SK-N-SH (cell line): Measurements from ENCODE around the gene FOXP1. TPM values are rescaled to one million over a fixed set of nuclear protein-coding genes. Genes with fewer than 3 reads are reported as not detected.

Source experiments
- CTCF ChIA-PET: fragments of 300-600, 350-600 bp; formaldehyde crosslinking; extraction: SDS; loops from one replicate; lab custom pipeline; 2021; lab: Yijun Ruan, JAX
- POLR2A ChIA-PET: fragments of 350-600 bp; sonication (Branson Sonifier 250); formaldehyde crosslinking; extraction: SDS; loops from one replicate; lab custom pipeline; 2020; ENCODE audit warnings: antibody characterized with exemption, inconsistent platforms; lab: Yijun Ruan, JAX
- DNase-seq: peaks from one replicate; pipeline ENCODE4 v3.0.0; 2012
- H2AFZ ChIP-seq: fragments of 200-600 bp; sonication (generic); 2 replicates; pipeline ENCODE4 v1.8.1; 2016; ENCODE audit warnings: antibody characterized with exemption, mild to moderate bottlenecking, low read depth
- H3F3A ChIP-seq: fragments of 200-600 bp; sonication (generic); replicated peaks from 2 replicates; pipeline ENCODE3; 2016; ENCODE audit warnings: antibody characterized with exemption, mild to moderate bottlenecking; ENCODE audit not compliant: insufficient read depth
- H3K27ac ChIP-seq, 2 experiments: fragments of 200-500 bp in 1 of 2; fragments of 200-600 bp in 1 of 2; sonication (Bioruptor generic) in 1 of 2; sonication (generic), shearing (Covaris generic) in 1 of 2; 2 replicates each; pipeline versions ENCODE4 v1.5.1 to v1.6.1; 2014 to 2016; ENCODE audit warnings: low read depth in 2 of 2, inconsistent platforms in 1 of 2, low read length in 1 of 2, mild to moderate bottlenecking in 1 of 2, mixed read lengths in 1 of 2
- H3K27me3 ChIP-seq: fragments of 200-600 bp; sonication (generic), shearing (Covaris generic); 2 replicates; pipeline ENCODE4 v1.6.1; 2016; ENCODE audit warnings: mixed run types; ENCODE audit not compliant: insufficient read depth
- H3K36me3 ChIP-seq, 2 experiments: fragments of 200-500 bp in 1 of 2; fragments of 200-600 bp in 1 of 2; sonication (Bioruptor generic) in 1 of 2; sonication (generic) in 1 of 2; replicated peaks in 1 of 2; 2 replicates each; pipeline versions ENCODE3 to v1.5.1; 2014 to 2016; ENCODE audit warnings: low read length in 1 of 2, mild to moderate bottlenecking in 1 of 2; ENCODE audit not compliant: insufficient read depth in 2 of 2, control insufficient read depth in 1 of 2
- H3K4me1 ChIP-seq, 2 experiments: fragments of 200-500 bp in 1 of 2; fragments of 200-600 bp in 1 of 2; sonication (Bioruptor generic) in 1 of 2; sonication (generic), shearing (Covaris generic) in 1 of 2; 2 replicates each; pipeline versions ENCODE4 v1.5.1 to v1.6.1; 2014 to 2016; ENCODE audit warnings: low read depth in 1 of 2, low read length in 1 of 2, mixed run types in 1 of 2; ENCODE audit not compliant: insufficient read depth in 2 of 2, control insufficient read depth in 1 of 2
- H3K4me2 ChIP-seq: fragments of 200-600 bp; sonication (generic), shearing (Covaris generic); 2 replicates; pipeline ENCODE4 v1.6.1; 2017; ENCODE audit warnings: mixed run types
- H3K4me3 ChIP-seq, 2 experiments: fragments of 200-500 bp in 1 of 2; fragments of 200-600 bp in 1 of 2; sonication (Bioruptor generic) in 1 of 2; sonication (generic), shearing (Covaris generic) in 1 of 2; 2 replicates each; pipeline versions ENCODE4 v1.5.1 to v1.8.1; 2014 to 2016; ENCODE audit warnings: low read depth in 2 of 2, inconsistent platforms in 1 of 2, low read length in 1 of 2, mild to moderate bottlenecking in 1 of 2, mixed read lengths in 1 of 2, moderate library complexity in 1 of 2
- H3K79me2 ChIP-seq: fragments of 200-600 bp; sonication (generic); 2 replicates; pipeline ENCODE4 v1.8.1; 2017; ENCODE audit warnings: mild to moderate bottlenecking; ENCODE audit not compliant: insufficient read depth
- H3K9ac ChIP-seq: fragments of 200-600 bp; sonication (generic); 2 replicates; pipeline ENCODE4 v1.6.1; 2017; ENCODE audit warnings: mixed run types
- H3K9me2 ChIP-seq: fragments of 200-600 bp; sonication (generic); 2 replicates; pipeline ENCODE4 v1.6.1; 2017; ENCODE audit warnings: mixed run types
- H3K9me3 ChIP-seq: fragments of 200-600 bp; sonication (generic); 2 replicates; pipeline ENCODE4 v1.6.1; 2017; ENCODE audit warnings: mixed run types, mild to moderate bottlenecking, moderate library complexity
- H4K20me1 ChIP-seq: fragments of 200-600 bp; sonication (generic); 2 replicates; pipeline ENCODE4 v1.6.1; 2017; ENCODE audit warnings: mild to moderate bottlenecking, mixed run types; ENCODE audit not compliant: insufficient read depth
- FOSL2 ChIP-seq: IDR thresholded peaks from 2 replicates; pipeline ENCODE4 v1.4.0; 2012; ENCODE audit warnings: low read depth, mild to moderate bottlenecking, moderate library complexity, borderline replicate concordance
- FOXM1 ChIP-seq: IDR thresholded peaks from 2 replicates; pipeline ENCODE4 v1.4.0; 2012; ENCODE audit warnings: low read depth, mild to moderate bottlenecking
- GATA2 ChIP-seq: sonication (generic); formaldehyde crosslinking; IDR thresholded peaks from 2 replicates; pipeline ENCODE4 v1.5.0; 2020; ENCODE audit warnings: mild to moderate bottlenecking, missing genetic modification reagents
- JUND ChIP-seq: IDR thresholded peaks from 2 replicates; pipeline ENCODE4 v1.4.0; 2012
- NRF1 ChIP-seq: IDR thresholded peaks from 2 replicates; pipeline ENCODE4 v1.6.1; 2012; ENCODE audit warnings: low read depth, mild to moderate bottlenecking, low read length
- RAD21 ChIP-seq: IDR thresholded peaks from 2 replicates; pipeline ENCODE4 v1.6.1; 2012; ENCODE audit warnings: mild to moderate bottlenecking, low read length
- RCOR1 ChIP-seq: fragments of 150-350 bp; IDR thresholded peaks from 2 replicates; pipeline ENCODE4 v1.6.1; 2017; ENCODE audit warnings: antibody characterized with exemption, low read length
- RXRA ChIP-seq: IDR thresholded peaks from 2 replicates; pipeline ENCODE4 v1.4.0; 2012; ENCODE audit warnings: low read depth, mild to moderate bottlenecking, borderline replicate concordance
- SIN3A ChIP-seq: IDR thresholded peaks from 2 replicates; pipeline ENCODE4 v1.6.1; 2012; ENCODE audit warnings: low read depth, mild to moderate bottlenecking, low read length, moderate library complexity, borderline replicate concordance
- SMC3 ChIP-seq: IDR thresholded peaks from 2 replicates; pipeline ENCODE4 v1.6.1; 2012; ENCODE audit warnings: low read depth, low read length, improper control_type of control experiment
- TAF1 ChIP-seq: IDR thresholded peaks from 2 replicates; pipeline ENCODE4 v1.6.1; 2012; ENCODE audit warnings: low read depth, mild to moderate bottlenecking, low read length, moderate library complexity, borderline replicate concordance
- TEAD4 ChIP-seq: IDR thresholded peaks from 2 replicates; pipeline ENCODE4 v1.4.0; 2012; ENCODE audit warnings: mild to moderate bottlenecking, borderline replicate concordance; ENCODE audit not compliant: insufficient read depth
- USF2 ChIP-seq: fragments of 150-350 bp; IDR thresholded peaks from 2 replicates; pipeline ENCODE4 v1.6.1; 2017; ENCODE audit warnings: antibody characterized with exemption, low read length, low read depth, borderline replicate concordance
- WGBS: methylation state at CpG from one replicate; pipeline ENCODE4 v1.1.6; 2017; ENCODE audit warnings: low lambda C conversion rate; 5-methylcytosine and 5-hydroxymethylcytosine counted together
- polyA plus RNA-seq, 3 experiments: library from polyadenylated mRNA; depleted of rRNA; stranded (reverse); fragments of >200 nt; gene quantifications; 2 replicates each; pipeline ENCODE4 v1.2.3, GENCODE V29; 2012
- TF ChIP-seq, protein P1 (sequence below): fragments of 150-350 bp; IDR thresholded peaks from 2 replicates; pipeline ENCODE4 v1.6.1; 2016; ENCODE audit warnings: mild to moderate bottlenecking, low read depth, low read length
- TF ChIP-seq, protein P2 (sequence below): IDR thresholded peaks from 2 replicates; pipeline ENCODE4 v1.4.0; 2012; ENCODE audit warnings: low read depth, borderline replicate concordance

Gene FOXP1
- polyA plus RNA-seq, 1 of the 3 experiments (the other 2 are of a cell fraction): 8.8 TPM

GRCh38 chr3:71409352-71409751, 174.2 kb downstream of the FOXP1 start (continued):
- TF ChIP-seq, protein P1, sequence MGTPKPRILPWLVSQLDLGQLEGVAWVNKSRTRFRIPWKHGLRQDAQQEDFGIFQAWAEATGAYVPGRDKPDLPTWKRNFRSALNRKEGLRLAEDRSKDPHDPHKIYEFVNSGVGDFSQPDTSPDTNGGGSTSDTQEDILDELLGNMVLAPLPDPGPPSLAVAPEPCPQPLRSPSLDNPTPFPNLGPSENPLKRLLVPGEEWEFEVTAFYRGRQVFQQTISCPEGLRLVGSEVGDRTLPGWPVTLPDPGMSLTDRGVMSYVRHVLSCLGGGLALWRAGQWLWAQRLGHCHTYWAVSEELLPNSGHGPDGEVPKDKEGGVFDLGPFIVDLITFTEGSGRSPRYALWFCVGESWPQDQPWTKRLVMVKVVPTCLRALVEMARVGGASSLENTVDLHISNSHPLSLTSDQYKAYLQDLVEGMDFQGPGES: no peak
- no peak for TF ChIP-seq JUND
- TF ChIP-seq, all 33 proteins: peak for 0

GRCh38 chr3:71408903-71409302, 174.6 kb downstream of the FOXP1 start:
- no peak overlapping the region for H3K27ac ChIP-seq
- no peaks in the 10 kb centered on the region for H3K9me2 ChIP-seq
- no peak for TF ChIP-seq GATA2
- no peak for TF ChIP-seq RXRA
- no peak for TF ChIP-seq FOSL2
- TF ChIP-seq NRF1: no peak
- no peak for TF ChIP-seq TEAD4
- no peak for TF ChIP-seq USF2
- no peak for TF ChIP-seq FOXM1
- TF ChIP-seq SMC3: no peak
- TF ChIP-seq RAD21: no peak
- TF ChIP-seq, protein P2, sequence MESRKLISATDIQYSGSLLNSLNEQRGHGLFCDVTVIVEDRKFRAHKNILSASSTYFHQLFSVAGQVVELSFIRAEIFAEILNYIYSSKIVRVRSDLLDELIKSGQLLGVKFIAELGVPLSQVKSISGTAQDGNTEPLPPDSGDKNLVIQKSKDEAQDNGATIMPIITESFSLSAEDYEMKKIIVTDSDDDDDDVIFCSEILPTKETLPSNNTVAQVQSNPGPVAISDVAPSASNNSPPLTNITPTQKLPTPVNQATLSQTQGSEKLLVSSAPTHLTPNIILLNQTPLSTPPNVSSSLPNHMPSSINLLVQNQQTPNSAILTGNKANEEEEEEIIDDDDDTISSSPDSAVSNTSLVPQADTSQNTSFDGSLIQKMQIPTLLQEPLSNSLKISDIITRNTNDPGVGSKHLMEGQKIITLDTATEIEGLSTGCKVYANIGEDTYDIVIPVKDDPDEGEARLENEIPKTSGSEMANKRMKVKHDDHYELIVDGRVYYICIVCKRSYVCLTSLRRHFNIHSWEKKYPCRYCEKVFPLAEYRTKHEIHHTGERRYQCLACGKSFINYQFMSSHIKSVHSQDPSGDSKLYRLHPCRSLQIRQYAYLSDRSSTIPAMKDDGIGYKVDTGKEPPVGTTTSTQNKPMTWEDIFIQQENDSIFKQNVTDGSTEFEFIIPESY: no peak
- no peak for TF ChIP-seq RCOR1
- TF ChIP-seq TAF1: no peak
- TF ChIP-seq SIN3A: no peak
- no peak overlapping the region for H2AFZ ChIP-seq
- no peak overlapping the region for H3K4me2 ChIP-seq
- H3K27me3 ChIP-seq: no peaks in the 10 kb centered on the region
- ChIA-PET POLR2A (no interaction called here), CTCF (no interaction called here)
- no peaks in the 10 kb centered on the region for H4K20me1 ChIP-seq
- no peak overlapping the region for H3K4me3 ChIP-seq
- H3F3A ChIP-seq: no peaks in the 10 kb centered on the region
- H3K36me3 ChIP-seq: no peaks in the 10 kb centered on the region
- 89% methylated on average over 2 of the region's 2 CpGs for WGBS
- peaks cover 0 to 17% of the 10 kb centered on the region in 2 experiments; a peak in 2 of 4 replicates for H3K4me1 ChIP-seq
- no peak for DNase-seq
- H3K79me2 ChIP-seq: peaks cover 88% of the 10 kb centered on the region
- no peaks in the 10 kb centered on the region for H3K9me3 ChIP-seq
- no peak overlapping the region for H3K9ac ChIP-seq
